ENCODE data around the gene TBC1D24. TPM values are rescaled to one million over a fixed set of nuclear protein-coding genes. Genes with fewer than 3 reads are reported as not detected.

Gene TBC1D24
- total and polyA plus RNA-seq, 9 of the 15 experiments (the other 6 are each of a cell fraction or from before 2014, with no cell fraction given), result 1.7 to 22.6 (median 7.2) TPM

- FAIRE-seq, result peak; percentile 23
- DNase-seq (ENCODE audit: extremely low read depth in 1 of 4, low spot score in 3 of 4), result no peak
- H4K20me1 ChIP-seq (replicated peaks; ENCODE audit: control insufficient read depth, insufficient read depth, low read length), result no peaks in the 10 kb centered on the region; the same call in 1 of the 2 replicates
- no peaks in the 10 kb centered on the region for H3K27me3 ChIP-seq (ENCODE audit: control insufficient read depth in 2 of 2, insufficient read depth in 2 of 2, low read length in 2 of 2)
- H3K79me2 ChIP-seq (ENCODE audit: control insufficient read depth, insufficient read depth, low read length), result peaks cover 16% of the 10 kb centered on the region
- H3K4me1 ChIP-seq (replicated peaks in 1 of 2; ENCODE audit: control insufficient read depth in 2 of 2, insufficient read depth in 2 of 2, low read length in 2 of 2), result peaks cover 10 to 80% of the 10 kb centered on the region in 2 experiments; a peak in 4 of 5 replicates
- BruUV-seq (replicated peaks), result TSS peak; percentile 30
- H3K4me2 ChIP-seq (ENCODE audit: insufficient read depth, low read length), result no peak overlapping the region
- intact Hi-C loops (cut with micrococcal nuclease) (no loop called here), in situ Hi-C loops (cut with MboI) (no loop called here)
- ATAC-seq, result no peak
- 65% methylated on average over 5 of the region's 7 CpGs for WGBS (ENCODE audit: insufficient coverage, low coverage, missing lambda C conversion rate)
- no peak overlapping the region for H3K4me3 ChIP-seq
- no peak overlapping the region for H2AFZ ChIP-seq (ENCODE audit: low read depth, low read length)
- CTCF ChIA-PET (ENCODE audit: low intra/inter-chr PET ratio), result no interaction called here
- POLR2A ChIA-PET, result interaction anchor here (0.7 to 2.0 kb wide), 4 partner anchors 10 to 54 kb away, joined by 3 to 10 read pairs (median 3); no protein-coding TSS in a partner anchor
- no peak overlapping the region for H3K27ac ChIP-seq (ENCODE audit: extremely low read depth, low read depth, low read length)
- H3K36me3 ChIP-seq (ENCODE audit: control insufficient read depth, insufficient read depth, low read length), result peaks cover 78% of the 10 kb centered on the region; the same call in 2 of the 3 replicates
- peaks cover 6% of the 10 kb centered on the region for H3K9me1 ChIP-seq (ENCODE audit: control insufficient read depth, insufficient read depth, low read length)
- no peaks in the 10 kb centered on the region for H3K9me3 ChIP-seq (replicated peaks; ENCODE audit: control insufficient read depth, insufficient read depth, low read depth, low read length)
- H3K9ac ChIP-seq (ENCODE audit: insufficient read depth in 1 of 2, low read depth in 2 of 2, low read length in 2 of 2), result 0 out of 4 replicates have a peak overlapping the region, but pooled peaks of 1 of the 2 experiments have one; percentile 5
- TF ChIP-seq MAFF (IDR thresholded peaks at IDR 0.05; ENCODE audit: low read length) (no peak), CREB3 (tag; conservative IDR thresholded peaks at IDR 0.05; ENCODE audit: low read depth) (no peak), RNF2 (IDR thresholded peaks at IDR 0.05) (no peak), LARP7 (IDR thresholded peaks at IDR 0.05) (no peak), SFPQ (IDR thresholded peaks at IDR 0.05; ENCODE audit: low read depth, low read length) (no peak), ZNF23 (CRISPR knock-in tag; IDR thresholded peaks at IDR 0.05) (no peak), HNRNPH1 (optimal IDR thresholded peaks at IDR 0.05; ENCODE audit: low read depth, low read length) (no peak), MYNN (IDR thresholded peaks at IDR 0.05) (0 out of 2 replicates have a peak, but pooled peaks have one; percentile 15), MYNN (CRISPR knock-in tag; IDR thresholded peaks at IDR 0.05) (no peak), SIX5 (IDR thresholded peaks at IDR 0.05; ENCODE audit: borderline replicate concordance in 1 of 2, insufficient read depth in 1 of 2, low read depth in 1 of 2, low read length in 2 of 2) (no peak), SNRNP70 (optimal IDR thresholded peaks at IDR 0.05; ENCODE audit: low read depth, low read length) (no peak), SOX6 (IDR thresholded peaks at IDR 0.05) (no peak), ARHGAP35 (IDR thresholded peaks at IDR 0.05; ENCODE audit: partially characterized antibody) (no peak), ZBTB5 (IDR thresholded peaks at IDR 0.05) (no peak), CREB3L1 (IDR thresholded peaks at IDR 0.05; ENCODE audit: borderline replicate concordance, low read depth) (no peak), C11orf30 (IDR thresholded peaks at IDR 0.05; ENCODE audit: low read depth) (no peak)
- TF ChIP-seq, protein P1, sequence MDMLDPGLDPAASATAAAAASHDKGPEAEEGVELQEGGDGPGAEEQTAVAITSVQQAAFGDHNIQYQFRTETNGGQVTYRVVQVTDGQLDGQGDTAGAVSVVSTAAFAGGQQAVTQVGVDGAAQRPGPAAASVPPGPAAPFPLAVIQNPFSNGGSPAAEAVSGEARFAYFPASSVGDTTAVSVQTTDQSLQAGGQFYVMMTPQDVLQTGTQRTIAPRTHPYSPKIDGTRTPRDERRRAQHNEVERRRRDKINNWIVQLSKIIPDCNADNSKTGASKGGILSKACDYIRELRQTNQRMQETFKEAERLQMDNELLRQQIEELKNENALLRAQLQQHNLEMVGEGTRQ (CRISPR knock-in tag; IDR thresholded peaks at IDR 0.05), result peak; percentile 56
Observed at GRCh38 chr16:2457946-2458345, 17.0 kb upstream of the TBC1D24 start.
